BJ (cell line): ENCODE measurements around the gene EIF4EBP3. TPM values are rescaled to one million over a fixed set of nuclear protein-coding genes. Genes with fewer than 3 reads are reported as not detected.

Source experiments
- CTCF ChIA-PET: fragments of 350-600 bp; formaldehyde crosslinking; extraction: SDS; loops from one replicate; lab custom pipeline; 2021; ENCODE audit warnings: antibody characterized with exemption, inconsistent platforms; lab: Yijun Ruan, JAX
- POLR2A ChIA-PET: fragments of 300-600 bp; sonication (Branson Sonifier 250); formaldehyde crosslinking; extraction: SDS; loops from one replicate; lab custom pipeline; 2021; ENCODE audit warnings: antibody characterized with exemption; lab: Charles Lee
- DNase-seq: peaks from one replicate; pipeline ENCODE4 v3.0.0-alpha.2; 2011; ENCODE audit warnings: low read depth
- H3K27me3 ChIP-seq: 2 replicates; pipeline ENCODE4 v1.6.0; 2011; ENCODE audit warnings: low read length; ENCODE audit not compliant: control insufficient read depth, insufficient read depth
- H3K36me3 ChIP-seq: 2 replicates; pipeline ENCODE4 v1.5.1; 2011; ENCODE audit warnings: low read length; ENCODE audit not compliant: control insufficient read depth, insufficient read depth
- H3K4me3 ChIP-seq: 2 replicates; pipeline ENCODE4 v1.5.1; 2011; ENCODE audit warnings: low read depth, mild to moderate bottlenecking, control low read depth, low read length
- CTCF ChIP-seq: IDR thresholded peaks from 2 replicates; pipeline ENCODE4 v1.5.1; 2011; ENCODE audit warnings: low read depth, mild to moderate bottlenecking, control low read depth, inconsistent platforms, low read length, moderate library complexity; ENCODE audit not compliant: insufficient read depth
- polyA plus RNA-seq: library from polyadenylated mRNA; depleted of rRNA; stranded (reverse); fragments of >200 nt; gene quantifications from 2 replicates; pipeline ENCODE4 v1.2.3, GENCODE V29; 2011; rRNA removed
- small RNA-seq: library from RNA; depleted of rRNA; stranded (forward); fragments of <200 nt; gene quantifications from one replicate; pipeline ENCODE3, GENCODE V24; 2012; ENCODE audit warnings: low replicate concordance, low read depth; ENCODE audit not compliant: insufficient read length

The EIF4EBP3 gene
- polyA plus RNA-seq, 1 experiment = 7.9 TPM

- no peak for TF ChIP-seq CTCF
- POLR2A ChIA-PET = no interaction called here
- CTCF ChIA-PET = no interaction called here
- Histone ChIP-seq H3K27me3 (peaks cover 3% of the 10 kb centered on the region), H3K4me3 (no peak overlapping the region), H3K36me3 (no peaks in the 10 kb centered on the region)
- DNase-seq = no peak
These were observed 46.7 kb downstream of the EIF4EBP3 start for GRCh38 chr5:140594169-140594568.

- H3K36me3 ChIP-seq = no peaks in the 10 kb centered on the region
- H3K4me3 ChIP-seq = no peak overlapping the region
- POLR2A ChIA-PET = no interaction called here
- TF ChIP-seq CTCF = no peak
- H3K27me3 ChIP-seq = peaks cover 3% of the 10 kb centered on the region
- CTCF ChIA-PET = interaction anchor here (0.9 to 1.1 kb wide), 2 partner anchors 11 to 12 kb away, joined by 3 to 4 read pairs; no protein-coding TSS in a partner anchor
- no peak for DNase-seq
These were observed 48.3 kb downstream of the EIF4EBP3 start for GRCh38 chr5:140595538-140596300.

GRCh38 chr5:140596321-140596741 lies 48.9 kb downstream of the EIF4EBP3 start:
- CTCF ChIA-PET = interaction anchor here (0.9 to 1.1 kb wide), 2 partner anchors 10 to 11 kb away, joined by 3 to 4 read pairs; no protein-coding TSS in a partner anchor
- Histone ChIP-seq H3K27me3 (peaks cover 3% of the 10 kb centered on the region), H3K4me3 (no peak overlapping the region), H3K36me3 (no peaks in the 10 kb centered on the region)
- POLR2A ChIA-PET = no interaction called here
- no peak for TF ChIP-seq CTCF
- DNase-seq = no peak

GRCh38 chr5:140598836-140599235 lies 51.4 kb downstream of the EIF4EBP3 start:
- CTCF ChIA-PET = no interaction called here
- Histone ChIP-seq H3K4me3 (no peak overlapping the region), H3K36me3 (no peaks in the 10 kb centered on the region), H3K27me3 (peaks cover 3% of the 10 kb centered on the region; the same call in 1 of the 2 replicates)
- TF ChIP-seq CTCF = no peak
- POLR2A ChIA-PET = no interaction called here
- DNase-seq = no peak

Small RNAs within 50 kb of the gene (small RNA-seq; reads per million reads assigned to genes)
- not detected for gene RF00279
- not detected for gene RF00443

Other genes with a start within 250 kb of the EIF4EBP3 start
- gene PFDN1, start 244.6 kb upstream of the EIF4EBP3 start, polyA plus RNA-seq = 97.7 and 114 TPM in 2 replicates
- gene HBEGF, start 201.1 kb upstream of the EIF4EBP3 start, polyA plus RNA-seq = 2.4 and 3.1 TPM in 2 replicates
- not detected in 2 replicates for gene SLC4A9, start 187.5 kb upstream of the EIF4EBP3 start, polyA plus RNA-seq
- 28.0 and 37.4 TPM in 2 replicates for gene ANKHD1, start 145.8 kb upstream of the EIF4EBP3 start, polyA plus RNA-seq
- gene SRA1, start 9.8 kb downstream of the EIF4EBP3 start, polyA plus RNA-seq = 46.2 and 51.1 TPM in 2 replicates
- gene APBB3, start 16.9 kb downstream of the EIF4EBP3 start, polyA plus RNA-seq = 15.2 and 24.3 TPM in 2 replicates
- 70.2 and 101 TPM in 2 replicates for gene SLC35A4, start 17.2 kb downstream of the EIF4EBP3 start, polyA plus RNA-seq
- 0.69 and 1.9 TPM in 2 replicates for gene CD14, start 85.5 kb downstream of the EIF4EBP3 start, polyA plus RNA-seq
- gene TMCO6, start 91.8 kb downstream of the EIF4EBP3 start, polyA plus RNA-seq = 4.8 and 7.5 TPM in 2 replicates
- 96.8 and 102 TPM in 2 replicates for gene NDUFA2, start 100.0 kb downstream of the EIF4EBP3 start, polyA plus RNA-seq
- gene IK, start 100.2 kb downstream of the EIF4EBP3 start, polyA plus RNA-seq = 71.8 and 105 TPM in 2 replicates
- gene WDR55, start 117.2 kb downstream of the EIF4EBP3 start, polyA plus RNA-seq = 12.7 and 17.9 TPM in 2 replicates
- gene DND1, start 125.9 kb downstream of the EIF4EBP3 start, polyA plus RNA-seq = 0.21 and 0.36 TPM in 2 replicates
- gene HARS1, start 143.7 kb downstream of the EIF4EBP3 start, polyA plus RNA-seq = 76.3 and 80.6 TPM in 2 replicates
- 22.3 and 30.7 TPM in 2 replicates for gene HARS2, start 143.8 kb downstream of the EIF4EBP3 start, polyA plus RNA-seq
- gene ZMAT2, start 152.8 kb downstream of the EIF4EBP3 start, polyA plus RNA-seq = 23.4 and 49.5 TPM in 2 replicates
- 0.04 and 0.12 TPM in 2 replicates for gene PCDHA1, start 238.5 kb downstream of the EIF4EBP3 start, polyA plus RNA-seq
- 0.02 TPM in 1 of 2 replicates, not detected in the other for gene PCDHA2, start 247.2 kb downstream of the EIF4EBP3 start, polyA plus RNA-seq